Hematopoietic multipotent progenitor cell treated with erythropoietin and hydrocortisone succinate and interleukin-3 and kit ligand, for 15 days (in vitro differentiated cells): ENCODE measurements around the gene GALNT6.
A peak's percentile ranks its signal among the peaks of the same experiment; 100 is the strongest.

Source experiments
- DNase-seq: peaks from one replicate; pipeline ENCODE4 v3.0.0-alpha.2; 2015; ENCODE audit warnings: low spot score

The GALNT6 gene

GRCh38 chr12:51381226-51382079 lies 9.8 kb downstream of the GALNT6 start:
- no peak for DNase-seq

GRCh38 chr12:51379571-51379970 lies 11.6 kb downstream of the GALNT6 start:
- no peak for DNase-seq

GRCh38 chr12:51378749-51379148 lies 12.5 kb downstream of the GALNT6 start:
- no peak for DNase-seq

GRCh38 chr12:51377099-51377984 lies 13.9 kb downstream of the GALNT6 start:
- no peak for DNase-seq

GRCh38 chr12:51374856-51375255 lies 16.4 kb downstream of the GALNT6 start:
- DNase-seq = no peak

GRCh38 chr12:51374361-51374760 lies 16.8 kb downstream of the GALNT6 start:
- no peak for DNase-seq

- DNase-seq = no peak
Measured at GRCh38 chr12:51373187-51373586, 18.0 kb downstream of the GALNT6 start.

GRCh38 chr12:51372021-51372420 lies 19.2 kb downstream of the GALNT6 start:
- DNase-seq = no peak

GRCh38 chr12:51371295-51371953 lies 19.8 kb downstream of the GALNT6 start:
- DNase-seq = no peak

GRCh38 chr12:51370667-51371066 lies 20.5 kb downstream of the GALNT6 start:
- DNase-seq = no peak

GRCh38 chr12:51369581-51369980 lies 21.6 kb downstream of the GALNT6 start:
- no peak for DNase-seq

GRCh38 chr12:51368640-51369517 lies 22.3 kb downstream of the GALNT6 start:
- peak; percentile 46 for DNase-seq

GRCh38 chr12:51365276-51365675 lies 25.9 kb downstream of the GALNT6 start:
- no peak for DNase-seq

GRCh38 chr12:51364001-51364400 lies 27.2 kb downstream of the GALNT6 start:
- no peak for DNase-seq

- DNase-seq = no peak
Measured at GRCh38 chr12:51362747-51363342, 28.4 kb downstream of the GALNT6 start.

GRCh38 chr12:51362307-51362706 lies 28.9 kb downstream of the GALNT6 start:
- DNase-seq = no peak

GRCh38 chr12:51361161-51362016 lies 29.8 kb downstream of the GALNT6 start:
- DNase-seq = peak; percentile 18

- no peak for DNase-seq
Measured at GRCh38 chr12:51360315-51360714, 30.9 kb downstream of the GALNT6 start.

GRCh38 chr12:51359851-51360250 lies 31.4 kb downstream of the GALNT6 start:
- no peak for DNase-seq

GRCh38 chr12:51358496-51358895 lies 32.7 kb downstream of the GALNT6 start:
- no peak for DNase-seq
